ENCODE measurements around the gene NAV2. TPM values are rescaled to one million over a fixed set of nuclear protein-coding genes. Genes with fewer than 3 reads are reported as not detected.

Gene NAV2
- total RNA-seq, 1 experiment from 2014 or later = 63.5 TPM

- BruUV-seq (replicated peaks) = no TSS peak
- no peak overlapping the region for H3K4me3 ChIP-seq (ENCODE audit: low read depth, low read length)
- no peaks in the 10 kb centered on the region for H3K9me3 ChIP-seq
- no peaks in the 10 kb centered on the region for H3K36me3 ChIP-seq (ENCODE audit: control insufficient read depth, insufficient read depth, low read length)
- H3K4me1 Mint-ChIP-seq (ENCODE audit: low read depth, unreplicated experiment) = no peaks in the 10 kb centered on the region
- DNase-seq = no peak
- no peak overlapping the region for H3K27ac Mint-ChIP-seq (ENCODE audit: unreplicated experiment)
- no peaks in the 10 kb centered on the region for H3K9me3 Mint-ChIP-seq (ENCODE audit: unreplicated experiment)
- TF ChIP-seq, protein P1, sequence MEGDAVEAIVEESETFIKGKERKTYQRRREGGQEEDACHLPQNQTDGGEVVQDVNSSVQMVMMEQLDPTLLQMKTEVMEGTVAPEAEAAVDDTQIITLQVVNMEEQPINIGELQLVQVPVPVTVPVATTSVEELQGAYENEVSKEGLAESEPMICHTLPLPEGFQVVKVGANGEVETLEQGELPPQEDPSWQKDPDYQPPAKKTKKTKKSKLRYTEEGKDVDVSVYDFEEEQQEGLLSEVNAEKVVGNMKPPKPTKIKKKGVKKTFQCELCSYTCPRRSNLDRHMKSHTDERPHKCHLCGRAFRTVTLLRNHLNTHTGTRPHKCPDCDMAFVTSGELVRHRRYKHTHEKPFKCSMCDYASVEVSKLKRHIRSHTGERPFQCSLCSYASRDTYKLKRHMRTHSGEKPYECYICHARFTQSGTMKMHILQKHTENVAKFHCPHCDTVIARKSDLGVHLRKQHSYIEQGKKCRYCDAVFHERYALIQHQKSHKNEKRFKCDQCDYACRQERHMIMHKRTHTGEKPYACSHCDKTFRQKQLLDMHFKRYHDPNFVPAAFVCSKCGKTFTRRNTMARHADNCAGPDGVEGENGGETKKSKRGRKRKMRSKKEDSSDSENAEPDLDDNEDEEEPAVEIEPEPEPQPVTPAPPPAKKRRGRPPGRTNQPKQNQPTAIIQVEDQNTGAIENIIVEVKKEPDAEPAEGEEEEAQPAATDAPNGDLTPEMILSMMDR (IDR thresholded peaks at IDR 0.05; ENCODE audit: insufficient read depth in 1 of 2, low read depth in 1 of 2, low read length in 1 of 2, severe bottlenecking in 1 of 2, unreplicated experiment in 1 of 2) = no peak
- H3K36me3 Mint-ChIP-seq (ENCODE audit: insufficient read depth, unreplicated experiment) = no peaks in the 10 kb centered on the region
- intact Hi-C loops (cut with micrococcal nuclease; ENCODE audit: unreplicated experiment) = no loop called here
- H3K4me3 Mint-ChIP-seq (ENCODE audit: unreplicated experiment) = no peak overlapping the region
- H3K27me3 Mint-ChIP-seq (ENCODE audit: insufficient read depth, unreplicated experiment) = no peaks in the 10 kb centered on the region
- ChIA-PET CTCF (no interaction called here), POLR2A (no interaction called here)
- H3K4me1 ChIP-seq = no peaks in the 10 kb centered on the region
- no peaks in the 10 kb centered on the region for H3K27me3 ChIP-seq (replicated peaks; ENCODE audit: control insufficient read depth, insufficient read depth, low read length)
Measured at GRCh38 chr11:19869946-19870589, 157.4 kb downstream of the NAV2 start.

GRCh38 chr11:19871531-19871930 is 158.9 kb downstream of the NAV2 start:
- Histone ChIP-seq H3K9me3 (no peaks in the 10 kb centered on the region), H3K4me3 (ENCODE audit: low read depth, low read length) (no peak overlapping the region), H3K27me3 (replicated peaks; ENCODE audit: control insufficient read depth, insufficient read depth, low read length) (no peaks in the 10 kb centered on the region), H3K4me1 (no peaks in the 10 kb centered on the region), H3K36me3 (ENCODE audit: control insufficient read depth, insufficient read depth, low read length) (no peaks in the 10 kb centered on the region)
- intact Hi-C loops (cut with micrococcal nuclease; ENCODE audit: unreplicated experiment) = no loop called here
- TF ChIP-seq, protein P1 (IDR thresholded peaks at IDR 0.05; ENCODE audit: insufficient read depth in 1 of 2, low read depth in 1 of 2, low read length in 1 of 2, severe bottlenecking in 1 of 2, unreplicated experiment in 1 of 2) = no peak
- Mint-ChIP-seq H3K27ac (ENCODE audit: unreplicated experiment) (no peak overlapping the region), H3K4me3 (ENCODE audit: unreplicated experiment) (no peak overlapping the region), H3K27me3 (ENCODE audit: insufficient read depth, unreplicated experiment) (no peaks in the 10 kb centered on the region), H3K4me1 (ENCODE audit: low read depth, unreplicated experiment) (no peaks in the 10 kb centered on the region), H3K36me3 (ENCODE audit: insufficient read depth, unreplicated experiment) (no peaks in the 10 kb centered on the region), H3K9me3 (ENCODE audit: unreplicated experiment) (no peaks in the 10 kb centered on the region)
- CTCF ChIA-PET = no interaction called here
- BruUV-seq (replicated peaks) = no TSS peak
- POLR2A ChIA-PET = no interaction called here
- no peak for DNase-seq

GRCh38 chr11:19872512-19873145 is 160.0 kb downstream of the NAV2 start:
- Mint-ChIP-seq H3K9me3 (ENCODE audit: unreplicated experiment) (no peaks in the 10 kb centered on the region), H3K27me3 (ENCODE audit: insufficient read depth, unreplicated experiment) (no peaks in the 10 kb centered on the region), H3K4me1 (ENCODE audit: low read depth, unreplicated experiment) (no peaks in the 10 kb centered on the region), H3K27ac (ENCODE audit: unreplicated experiment) (no peak overlapping the region), H3K4me3 (ENCODE audit: unreplicated experiment) (no peak overlapping the region), H3K36me3 (ENCODE audit: insufficient read depth, unreplicated experiment) (no peaks in the 10 kb centered on the region)
- POLR2A ChIA-PET = no interaction called here
- Histone ChIP-seq H3K27me3 (replicated peaks; ENCODE audit: control insufficient read depth, insufficient read depth, low read length) (no peaks in the 10 kb centered on the region), H3K4me1 (no peaks in the 10 kb centered on the region), H3K36me3 (ENCODE audit: control insufficient read depth, insufficient read depth, low read length) (no peaks in the 10 kb centered on the region), H3K4me3 (ENCODE audit: low read depth, low read length) (no peak overlapping the region), H3K9me3 (no peaks in the 10 kb centered on the region)
- intact Hi-C loops (cut with micrococcal nuclease; ENCODE audit: unreplicated experiment) = no loop called here
- CTCF ChIA-PET = no interaction called here
- TF ChIP-seq, protein P1 (IDR thresholded peaks at IDR 0.05; ENCODE audit: insufficient read depth in 1 of 2, low read depth in 1 of 2, low read length in 1 of 2, severe bottlenecking in 1 of 2, unreplicated experiment in 1 of 2) = no peak
- no TSS peak for BruUV-seq (replicated peaks)
- DNase-seq = no peak
